ENCODE measurements around the gene PKLR.
A peak's percentile ranks its signal among the peaks of the same experiment; 100 is the strongest.
"Not testable (repeated sequence)": the region's sequence is repeated elsewhere in the genome, so short reads cannot be mapped to it uniquely, and the experiment has no call there.

Gene PKLR

GRCh38 chr1:155295183-155295941 lies 5.9 kb downstream of the PKLR start:
- Histone ChIP-seq H3K9ac (ENCODE audit: low read length) (peak overlapping the region; percentile 58), H3K9me3 (ENCODE audit: control insufficient read depth, low read depth, low read length) (no peaks in the 10 kb centered on the region), H3K4me3 (ENCODE audit: low read length) (peak overlapping the region; percentile 90), H3K27me3 (ENCODE audit: control insufficient read depth, insufficient read depth, low read length) (peaks cover 34% of the 10 kb centered on the region), H3K4me1 (ENCODE audit: control insufficient read depth, low read depth, low read length) (peaks cover 8% of the 10 kb centered on the region), H3K36me3 (ENCODE audit: control insufficient read depth, low read depth, low read length) (no peaks in the 10 kb centered on the region), H3K27ac (ENCODE audit: low read length) (no peak overlapping the region)

- peak overlapping the region; percentile 90 for H3K4me3 ChIP-seq (ENCODE audit: low read length)
- H3K36me3 ChIP-seq (ENCODE audit: control insufficient read depth, low read depth, low read length) = no peaks in the 10 kb centered on the region
- H3K9ac ChIP-seq (ENCODE audit: low read length) = no peak overlapping the region
- peaks cover 8% of the 10 kb centered on the region for H3K4me1 ChIP-seq (ENCODE audit: control insufficient read depth, low read depth, low read length)
- no peaks in the 10 kb centered on the region for H3K9me3 ChIP-seq (ENCODE audit: control insufficient read depth, low read depth, low read length)
- H3K27ac ChIP-seq (ENCODE audit: low read length) = no peak overlapping the region
- peaks cover 34% of the 10 kb centered on the region for H3K27me3 ChIP-seq (ENCODE audit: control insufficient read depth, insufficient read depth, low read length)
These were observed 6.6 kb downstream of the PKLR start for GRCh38 chr1:155294520-155295182.

DNA sequence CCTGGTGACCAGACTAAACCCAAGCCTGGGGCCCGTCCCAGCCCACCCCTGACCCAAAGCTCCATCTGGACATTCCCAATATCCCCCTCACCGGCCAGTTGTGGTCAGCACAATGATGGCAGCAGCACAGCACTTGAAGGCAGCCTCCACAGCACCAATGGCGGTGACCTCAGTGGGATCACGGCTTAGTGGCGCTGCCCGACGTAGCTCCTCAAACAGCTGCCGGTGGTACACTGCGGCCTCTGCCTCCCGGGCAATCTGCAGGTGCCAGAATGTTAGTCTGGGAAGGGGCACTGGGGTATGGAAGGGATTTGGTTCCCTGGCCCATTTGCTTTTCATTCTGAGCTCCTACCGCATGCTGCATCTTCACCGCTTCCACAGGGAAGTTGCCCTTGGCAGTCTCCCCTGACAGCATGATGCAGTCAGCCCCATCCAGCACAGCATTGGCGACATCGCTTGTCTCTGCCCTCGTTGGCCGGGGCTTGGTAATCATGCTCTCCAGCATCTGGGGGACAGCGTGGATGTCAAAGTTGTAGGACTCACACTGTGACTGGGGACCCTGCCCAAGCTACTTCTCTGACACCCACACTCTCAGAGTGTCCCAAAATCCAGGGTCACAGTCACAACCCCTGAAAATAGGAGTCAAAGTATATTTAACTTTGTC lies 8.0 kb downstream of the PKLR start:
- Histone ChIP-seq H3K36me3 (ENCODE audit: control insufficient read depth, low read depth, low read length) (no peaks in the 10 kb centered on the region), H3K9ac (ENCODE audit: low read length) (no peak overlapping the region), H3K4me1 (ENCODE audit: control insufficient read depth, low read depth, low read length) (peaks cover 8% of the 10 kb centered on the region), H3K9me3 (ENCODE audit: control insufficient read depth, low read depth, low read length) (no peaks in the 10 kb centered on the region), H3K27me3 (ENCODE audit: control insufficient read depth, insufficient read depth, low read length) (peaks cover 34% of the 10 kb centered on the region), H3K27ac (ENCODE audit: low read length) (no peak overlapping the region), H3K4me3 (ENCODE audit: low read length) (no peak overlapping the region)

GRCh38 chr1:155291006-155291405 lies 10.2 kb downstream of the PKLR start:
- peaks cover 33% of the 10 kb centered on the region for H3K27me3 ChIP-seq (ENCODE audit: control insufficient read depth, insufficient read depth, low read length)
- H3K4me3 ChIP-seq (ENCODE audit: low read length); H3K36me3 ChIP-seq (ENCODE audit: control insufficient read depth, low read depth, low read length); H3K27ac ChIP-seq (ENCODE audit: low read length); H3K9ac ChIP-seq (ENCODE audit: low read length); H3K9me3 ChIP-seq (ENCODE audit: control insufficient read depth, low read depth, low read length); H3K4me1 ChIP-seq (ENCODE audit: control insufficient read depth, low read depth, low read length): not testable (repeated sequence)

DNA sequence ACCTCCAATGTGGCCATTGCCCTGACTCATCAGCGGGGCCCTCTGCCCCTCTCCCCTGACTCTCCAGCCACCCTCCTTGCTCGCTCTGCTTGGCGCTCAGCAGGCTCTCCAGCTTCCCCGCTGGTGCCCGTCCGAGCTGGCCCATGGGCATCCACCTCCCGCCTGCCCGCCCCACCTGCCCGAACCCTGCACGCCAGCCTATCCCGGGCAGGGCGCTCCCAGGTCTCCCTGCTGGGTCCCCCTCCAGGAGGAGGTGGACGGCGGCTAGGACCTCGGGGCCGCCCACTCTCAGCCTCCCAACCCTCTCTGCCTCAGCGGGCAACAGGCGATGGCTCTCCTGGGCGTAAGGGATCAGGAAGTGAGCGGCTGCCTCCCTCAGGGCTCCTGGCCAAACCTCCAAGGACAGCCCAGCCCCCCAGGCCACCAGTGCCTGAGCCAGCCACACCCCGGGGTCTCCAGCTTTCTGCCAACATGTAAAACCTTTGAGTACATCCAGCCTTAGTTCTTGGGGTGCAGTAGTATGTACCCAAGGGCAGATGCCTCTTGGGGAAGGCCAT lies 13.2 kb downstream of the PKLR start:
- H3K36me3 ChIP-seq (ENCODE audit: control insufficient read depth, low read depth, low read length) = no peaks in the 10 kb centered on the region
- no peaks in the 10 kb centered on the region for H3K4me1 ChIP-seq (ENCODE audit: control insufficient read depth, low read depth, low read length)
- no peak overlapping the region for H3K4me3 ChIP-seq (ENCODE audit: low read length)
- H3K9me3 ChIP-seq (ENCODE audit: control insufficient read depth, low read depth, low read length) = no peaks in the 10 kb centered on the region
- H3K27me3 ChIP-seq (ENCODE audit: control insufficient read depth, insufficient read depth, low read length) = peaks cover 4% of the 10 kb centered on the region
- no peak overlapping the region for H3K9ac ChIP-seq (ENCODE audit: low read length)
- no peak overlapping the region for H3K27ac ChIP-seq (ENCODE audit: low read length)

DNA sequence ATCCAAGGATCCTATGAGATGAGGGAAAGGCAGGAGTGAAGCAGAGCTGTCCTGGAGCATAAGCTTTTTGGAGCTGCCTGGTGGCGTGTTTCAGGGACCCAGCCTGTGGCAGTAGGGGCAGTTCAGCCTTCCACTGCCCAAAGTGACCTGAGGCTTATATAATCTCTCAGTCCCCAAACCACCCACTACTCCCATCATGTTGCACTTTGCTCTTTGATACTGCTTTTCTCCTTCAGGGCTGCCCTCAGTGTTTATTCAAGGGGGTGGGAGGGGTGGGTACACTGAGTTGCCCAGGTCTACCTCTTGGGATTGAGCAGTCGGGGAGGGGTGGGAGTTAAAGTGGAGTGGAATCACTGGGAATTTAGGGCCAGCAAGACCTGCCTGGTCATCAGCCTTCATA lies 14.7 kb downstream of the PKLR start:
- H3K9me3 ChIP-seq (ENCODE audit: control insufficient read depth, low read depth, low read length) = no peaks in the 10 kb centered on the region
- no peaks in the 10 kb centered on the region for H3K4me1 ChIP-seq (ENCODE audit: control insufficient read depth, low read depth, low read length)
- H3K27ac ChIP-seq (ENCODE audit: low read length) = no peak overlapping the region

DNA sequence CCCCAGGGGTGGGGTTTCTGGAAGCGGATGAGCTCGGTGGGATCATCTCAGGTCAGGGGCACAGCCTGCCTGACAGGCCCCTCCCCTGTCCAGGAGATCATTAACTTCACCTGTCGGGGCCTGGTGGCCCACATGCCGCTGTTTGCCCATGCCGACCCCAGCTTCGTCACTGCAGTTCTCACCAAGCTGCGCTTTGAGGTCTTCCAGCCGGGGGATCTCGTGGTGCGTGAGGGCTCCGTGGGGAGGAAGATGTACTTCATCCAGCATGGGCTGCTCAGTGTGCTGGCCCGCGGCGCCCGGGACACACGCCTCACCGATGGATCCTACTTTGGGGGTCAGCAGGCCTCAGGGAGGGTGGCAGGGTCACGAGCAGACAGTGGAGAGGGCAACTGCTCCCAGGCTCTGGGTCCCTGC lies 15.6 kb downstream of the PKLR start:
- Histone ChIP-seq H3K27ac (ENCODE audit: low read length) (no peak overlapping the region), H3K9ac (ENCODE audit: low read length) (no peak overlapping the region), H3K27me3 (ENCODE audit: control insufficient read depth, insufficient read depth, low read length) (no peaks in the 10 kb centered on the region), H3K4me1 (ENCODE audit: control insufficient read depth, low read depth, low read length) (no peaks in the 10 kb centered on the region), H3K9me3 (ENCODE audit: control insufficient read depth, low read depth, low read length) (no peaks in the 10 kb centered on the region), H3K36me3 (ENCODE audit: control insufficient read depth, low read depth, low read length) (no peaks in the 10 kb centered on the region), H3K4me3 (ENCODE audit: low read length) (no peak overlapping the region)

More for the DNA sequence above, 14.7 kb downstream of the PKLR start:
- H3K4me3 ChIP-seq (ENCODE audit: low read length) = no peak overlapping the region
- H3K36me3 ChIP-seq (ENCODE audit: control insufficient read depth, low read depth, low read length) = no peaks in the 10 kb centered on the region
- H3K27me3 ChIP-seq (ENCODE audit: control insufficient read depth, insufficient read depth, low read length) = no peaks in the 10 kb centered on the region
- no peak overlapping the region for H3K9ac ChIP-seq (ENCODE audit: low read length)

- no peaks in the 10 kb centered on the region for H3K36me3 ChIP-seq (ENCODE audit: control insufficient read depth, low read depth, low read length)
- no peak overlapping the region for H3K4me3 ChIP-seq (ENCODE audit: low read length)
- H3K9me3 ChIP-seq (ENCODE audit: control insufficient read depth, low read depth, low read length) = no peaks in the 10 kb centered on the region
- H3K27me3 ChIP-seq (ENCODE audit: control insufficient read depth, insufficient read depth, low read length) = no peaks in the 10 kb centered on the region
- H3K4me1 ChIP-seq (ENCODE audit: control insufficient read depth, low read depth, low read length) = no peaks in the 10 kb centered on the region
- no peak overlapping the region for H3K9ac ChIP-seq (ENCODE audit: low read length)
- no peak overlapping the region for H3K27ac ChIP-seq (ENCODE audit: low read length)
These were observed 16.2 kb downstream of the PKLR start for GRCh38 chr1:155285063-155285462.

- Histone ChIP-seq H3K27me3 (ENCODE audit: control insufficient read depth, insufficient read depth, low read length) (no peaks in the 10 kb centered on the region), H3K9ac (ENCODE audit: low read length) (no peak overlapping the region), H3K27ac (ENCODE audit: low read length) (no peak overlapping the region), H3K4me1 (ENCODE audit: control insufficient read depth, low read depth, low read length) (peaks cover 1% of the 10 kb centered on the region), H3K9me3 (ENCODE audit: control insufficient read depth, low read depth, low read length) (no peaks in the 10 kb centered on the region), H3K36me3 (ENCODE audit: control insufficient read depth, low read depth, low read length) (no peaks in the 10 kb centered on the region), H3K4me3 (ENCODE audit: low read length) (no peak overlapping the region)
These were observed 16.8 kb downstream of the PKLR start for GRCh38 chr1:155284476-155284875.

- H3K4me1 ChIP-seq (ENCODE audit: control insufficient read depth, low read depth, low read length) = peaks cover 15% of the 10 kb centered on the region
- no peak overlapping the region for H3K9ac ChIP-seq (ENCODE audit: low read length)
These were observed 18.6 kb downstream of the PKLR start for GRCh38 chr1:155282488-155283091.

GRCh38 chr1:155279268-155279667 lies 22.0 kb downstream of the PKLR start:
- Histone ChIP-seq H3K27me3 (ENCODE audit: control insufficient read depth, insufficient read depth, low read length) (no peaks in the 10 kb centered on the region), H3K9ac (ENCODE audit: low read length) (no peak overlapping the region), H3K36me3 (ENCODE audit: control insufficient read depth, low read depth, low read length) (no peaks in the 10 kb centered on the region), H3K9me3 (ENCODE audit: control insufficient read depth, low read depth, low read length) (no peaks in the 10 kb centered on the region), H3K27ac (ENCODE audit: low read length) (no peak overlapping the region), H3K4me3 (ENCODE audit: low read length) (no peak overlapping the region), H3K4me1 (ENCODE audit: control insufficient read depth, low read depth, low read length) (peaks cover 15% of the 10 kb centered on the region)

More at GRCh38 chr1:155282488-155283091, 18.6 kb downstream of the PKLR start:
- Histone ChIP-seq H3K4me3 (ENCODE audit: low read length) (no peak overlapping the region), H3K9me3 (ENCODE audit: control insufficient read depth, low read depth, low read length) (no peaks in the 10 kb centered on the region), H3K27ac (ENCODE audit: low read length) (no peak overlapping the region), H3K36me3 (ENCODE audit: control insufficient read depth, low read depth, low read length) (no peaks in the 10 kb centered on the region), H3K27me3 (ENCODE audit: control insufficient read depth, insufficient read depth, low read length) (no peaks in the 10 kb centered on the region)

All from iPS-18a (cell line).